Neural crest cell (in vitro differentiated cells): ENCODE data around the gene CCDC86. TPM values are rescaled to one million over a fixed set of nuclear protein-coding genes. Genes with fewer than 3 reads are reported as not detected.

ENCODE experiments used
- DNase-seq: peaks from one replicate; pipeline ENCODE4 v3.0.0; 2021; ENCODE audit warnings: low read depth, mixed read lengths, low spot score
- H3K27ac Mint-ChIP-seq: one replicate; pipeline ENCODE4 v1.8.0; 2021; ENCODE audit warnings: mild to moderate bottlenecking, mixed read lengths; ENCODE audit not compliant: unreplicated experiment
- H3K27me3 Mint-ChIP-seq: 2 replicates; pipeline ENCODE4 v1.8.0; 2021; ENCODE audit warnings: low read depth, mild to moderate bottlenecking, mixed read lengths
- H3K36me3 Mint-ChIP-seq: 2 replicates; pipeline ENCODE4 v1.8.0; 2021; ENCODE audit warnings: low read depth, mild to moderate bottlenecking, mixed read lengths
- H3K4me1 Mint-ChIP-seq: 2 replicates; pipeline ENCODE4 v1.8.0; 2021; ENCODE audit warnings: mixed read lengths
- H3K4me3 Mint-ChIP-seq: one replicate; pipeline ENCODE4 v1.8.0; 2021; ENCODE audit warnings: mild to moderate bottlenecking, mixed read lengths
- H3K9me3 Mint-ChIP-seq: 2 replicates; pipeline ENCODE4 v1.8.0; 2021; ENCODE audit warnings: mixed read lengths
- total RNA-seq: library from RNA; stranded (reverse); gene quantifications from 2 replicates; pipeline ENCODE4 v1.2.1, GENCODE V29; 2021
- TF ChIP-seq, protein P1 (sequence below): fragments of 200-600 bp; sonication (generic); conservative IDR thresholded peaks from 2 replicates; pipeline ENCODE4 v1.5.0; 2021; ENCODE audit warnings: antibody characterized with exemption, mild to moderate bottlenecking

The CCDC86 gene
- total RNA-seq, 1 donor from 2014 or later: 41.6 TPM

DNA sequence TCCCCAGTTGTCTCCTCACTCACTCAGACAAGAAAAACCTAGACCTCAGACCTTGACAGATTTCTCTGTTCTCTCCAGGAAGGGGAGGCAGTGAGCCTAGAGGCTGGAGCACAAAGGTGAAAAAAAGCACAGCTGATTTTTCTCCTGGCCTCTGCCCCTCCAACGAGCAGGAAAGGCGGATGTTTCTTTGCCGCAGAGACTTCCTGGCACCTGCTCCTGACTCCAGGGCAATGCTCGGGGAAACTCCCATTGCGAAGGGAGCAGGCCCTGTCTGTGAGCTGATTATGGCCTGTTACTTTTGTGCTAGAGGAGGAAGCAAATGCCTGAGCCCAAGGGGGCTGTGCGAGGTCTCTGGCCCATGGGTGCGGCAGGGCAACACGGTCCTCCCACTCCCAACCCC is 31.3 kb upstream of the CCDC86 start:
- peaks cover 4% of the 10 kb centered on the region for H3K9me3 Mint-ChIP-seq
- H3K36me3 Mint-ChIP-seq: no peaks in the 10 kb centered on the region
- TF ChIP-seq, protein P1, sequence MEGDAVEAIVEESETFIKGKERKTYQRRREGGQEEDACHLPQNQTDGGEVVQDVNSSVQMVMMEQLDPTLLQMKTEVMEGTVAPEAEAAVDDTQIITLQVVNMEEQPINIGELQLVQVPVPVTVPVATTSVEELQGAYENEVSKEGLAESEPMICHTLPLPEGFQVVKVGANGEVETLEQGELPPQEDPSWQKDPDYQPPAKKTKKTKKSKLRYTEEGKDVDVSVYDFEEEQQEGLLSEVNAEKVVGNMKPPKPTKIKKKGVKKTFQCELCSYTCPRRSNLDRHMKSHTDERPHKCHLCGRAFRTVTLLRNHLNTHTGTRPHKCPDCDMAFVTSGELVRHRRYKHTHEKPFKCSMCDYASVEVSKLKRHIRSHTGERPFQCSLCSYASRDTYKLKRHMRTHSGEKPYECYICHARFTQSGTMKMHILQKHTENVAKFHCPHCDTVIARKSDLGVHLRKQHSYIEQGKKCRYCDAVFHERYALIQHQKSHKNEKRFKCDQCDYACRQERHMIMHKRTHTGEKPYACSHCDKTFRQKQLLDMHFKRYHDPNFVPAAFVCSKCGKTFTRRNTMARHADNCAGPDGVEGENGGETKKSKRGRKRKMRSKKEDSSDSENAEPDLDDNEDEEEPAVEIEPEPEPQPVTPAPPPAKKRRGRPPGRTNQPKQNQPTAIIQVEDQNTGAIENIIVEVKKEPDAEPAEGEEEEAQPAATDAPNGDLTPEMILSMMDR: no peak
- H3K27me3 Mint-ChIP-seq: no peaks in the 10 kb centered on the region
- DNase-seq: no peak
- H3K27ac Mint-ChIP-seq: no peak overlapping the region
- no peak overlapping the region for H3K4me3 Mint-ChIP-seq
- H3K4me1 Mint-ChIP-seq: no peaks in the 10 kb centered on the region

DNA sequence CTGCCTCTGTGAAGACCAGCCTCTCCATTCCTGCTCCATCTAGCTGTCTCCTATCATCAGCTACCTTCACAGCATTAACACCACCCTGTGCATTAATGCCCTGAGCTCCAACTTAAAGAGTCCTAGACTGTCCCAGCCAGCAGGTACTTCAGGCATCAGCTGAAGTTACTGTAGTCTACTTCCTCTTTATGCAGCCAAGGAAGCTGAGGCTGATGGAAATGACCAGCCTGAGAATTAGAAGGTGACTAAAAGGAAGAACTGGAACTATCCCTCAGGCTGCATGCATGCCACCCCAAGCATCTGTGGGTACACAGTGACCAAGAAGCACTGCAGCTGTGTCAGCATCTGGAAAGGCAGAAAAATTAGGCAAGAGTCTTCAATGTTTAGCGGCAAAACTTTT is 28.6 kb upstream of the CCDC86 start:
- H3K9me3 Mint-ChIP-seq: peaks cover 11% of the 10 kb centered on the region
- no peak for DNase-seq
- no peak overlapping the region for H3K27ac Mint-ChIP-seq
- H3K4me3 Mint-ChIP-seq: no peak overlapping the region
- TF ChIP-seq, protein P1: no peak
- H3K27me3 Mint-ChIP-seq: no peaks in the 10 kb centered on the region
- H3K4me1 Mint-ChIP-seq: no peaks in the 10 kb centered on the region
- H3K36me3 Mint-ChIP-seq: peaks cover 6% of the 10 kb centered on the region

DNA sequence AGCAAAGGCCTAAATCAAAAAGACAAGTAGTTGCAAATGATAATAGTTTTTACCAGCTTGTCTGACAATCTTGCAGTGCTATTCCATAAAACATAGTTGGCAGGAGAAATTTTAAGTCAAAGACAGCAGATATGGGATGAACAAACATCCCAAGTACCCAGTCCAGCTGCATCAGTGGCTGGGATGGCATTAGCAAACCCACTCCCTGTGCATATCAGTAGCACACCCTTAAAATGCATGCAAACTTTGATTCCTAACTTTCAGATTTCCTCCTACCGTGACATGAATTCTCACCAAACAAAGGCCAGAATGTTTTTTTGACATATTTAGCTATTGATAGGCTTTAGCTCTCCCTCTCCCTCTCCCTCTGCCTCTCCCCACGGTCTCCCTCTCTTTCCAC is 27.8 kb upstream of the CCDC86 start:
- no peak overlapping the region for H3K4me3 Mint-ChIP-seq
- H3K27me3 Mint-ChIP-seq: no peaks in the 10 kb centered on the region
- H3K27ac Mint-ChIP-seq: no peak overlapping the region
- no peaks in the 10 kb centered on the region for H3K4me1 Mint-ChIP-seq
- no peak for DNase-seq
- peaks cover 11% of the 10 kb centered on the region for H3K9me3 Mint-ChIP-seq
- H3K36me3 Mint-ChIP-seq: peaks cover 6% of the 10 kb centered on the region
- TF ChIP-seq, protein P1: no peak

DNA sequence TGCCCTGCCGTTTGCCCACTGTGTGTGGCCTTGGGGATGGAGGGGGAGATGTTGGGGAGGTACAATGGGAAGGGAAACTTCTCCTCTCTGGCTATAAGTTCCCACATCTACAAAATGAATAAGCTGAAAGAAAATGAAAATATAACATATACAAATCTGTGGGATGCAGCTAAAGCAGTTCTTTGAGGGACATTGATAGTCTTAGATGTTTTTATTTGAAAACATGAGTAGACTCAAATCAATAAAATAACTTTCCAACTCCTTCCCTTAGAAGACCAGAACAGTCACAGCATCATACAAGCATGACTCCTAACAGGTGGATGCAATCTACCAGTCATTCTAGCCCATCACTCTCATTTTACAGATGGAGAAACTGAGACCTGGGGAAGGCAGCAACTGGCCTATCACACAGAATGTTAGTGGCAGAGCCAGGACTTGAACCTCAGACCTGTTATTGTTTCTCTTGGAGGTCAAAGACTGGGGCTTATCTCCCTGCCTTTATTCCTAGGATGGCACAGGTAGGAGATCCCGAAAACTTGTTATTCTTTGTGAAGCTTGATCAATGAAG is 25.2 kb upstream of the CCDC86 start:
- no peak overlapping the region for H3K4me3 Mint-ChIP-seq
- peaks cover 6% of the 10 kb centered on the region for H3K36me3 Mint-ChIP-seq
- H3K27me3 Mint-ChIP-seq: no peaks in the 10 kb centered on the region
- H3K27ac Mint-ChIP-seq: no peak overlapping the region
- TF ChIP-seq, protein P1: no peak
- DNase-seq: no peak
- peaks cover 11% of the 10 kb centered on the region for H3K9me3 Mint-ChIP-seq
- H3K4me1 Mint-ChIP-seq: no peaks in the 10 kb centered on the region

DNA sequence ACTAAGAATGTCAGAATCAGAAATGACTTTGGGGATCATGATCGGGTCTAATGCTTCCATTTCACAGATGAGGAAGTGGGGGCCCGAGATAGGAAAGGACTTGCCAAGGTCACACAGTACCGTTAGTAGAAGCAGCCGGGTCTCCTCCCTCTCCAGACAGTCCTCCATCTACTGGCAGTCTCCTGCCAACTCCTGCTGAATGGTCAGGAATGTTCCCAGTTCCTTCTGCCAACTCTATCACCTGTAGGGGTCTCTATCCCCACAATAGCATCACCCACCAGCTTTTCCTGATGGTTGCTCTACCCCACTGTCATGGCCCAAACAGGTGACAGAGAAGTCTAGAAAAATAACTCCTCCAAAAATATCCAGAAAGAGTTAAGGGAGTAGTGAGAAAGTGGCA is 23.9 kb upstream of the CCDC86 start:
- Mint-ChIP-seq H3K27me3 (no peaks in the 10 kb centered on the region), H3K27ac (no peak overlapping the region), H3K36me3 (peaks cover 6% of the 10 kb centered on the region), H3K9me3 (peaks cover 11% of the 10 kb centered on the region), H3K4me3 (no peak overlapping the region), H3K4me1 (no peaks in the 10 kb centered on the region)
- TF ChIP-seq, protein P1: no peak
- no peak for DNase-seq
